Tibial nerve (tissue), 4 donors: Measurements from ENCODE around the gene LYPD3.

Experiments
- CTCF ChIP-seq, 5 experiments: fragments of 200-600 bp in 3 of 5; fragments of 450-650 bp in 2 of 5; sonication (generic) in 3 of 5; IDR thresholded peaks; one replicate each; pipeline ENCODE4 v1.5.1; 2016 to 2019; ENCODE audit warnings: antibody characterized with exemption in 5 of 5, mild to moderate bottlenecking in 3 of 5, moderate library complexity in 2 of 5
- EP300 ChIP-seq, 2 donors: sonication (generic); formaldehyde crosslinking; IDR thresholded peaks; one replicate each; pipeline ENCODE4 v1.6.1; 2017; ENCODE audit warnings: antibody characterized with exemption in 2 of 2, mild to moderate bottlenecking in 1 of 2
- POLR2A ChIP-seq, 2 donors: fragments of 450-650 bp; IDR thresholded peaks; one replicate each; pipeline ENCODE4 v1.6.1; 2017; ENCODE audit warnings: antibody characterized with exemption in 2 of 2, mild to moderate bottlenecking in 2 of 2, moderate library complexity in 2 of 2

GRCh38 chr19:43455321-43456113, 9.9 kb downstream of the LYPD3 start:
- TF ChIP-seq POLR2A (IDR thresholded peaks at IDR 0.05), result no peak
- TF ChIP-seq CTCF (IDR thresholded peaks at IDR 0.05), result no peak
- no peak for TF ChIP-seq EP300 (IDR thresholded peaks at IDR 0.05)
